Heart left ventricle (tissue), 13 donors: ENCODE data around the gene GPR84.

Experiments used
- POLR2A ChIP-seq, 2 donors: fragments of 450-650 bp; IDR thresholded peaks; one replicate each; pipeline ENCODE4 v1.6.1; 2017; ENCODE audit warnings: antibody characterized with exemption in 2 of 2, mild to moderate bottlenecking in 2 of 2, moderate library complexity in 2 of 2
- TF ChIP-seq, protein P1 (sequence below), 12 donors: fragments of 200-600 bp; sonication (generic) in 4 of 12; IDR thresholded peaks; one replicate each; pipeline versions ENCODE4 v1.5.0 to v1.8.0; 2018 to 2022; ENCODE audit warnings: antibody characterized with exemption in 12 of 12, mild to moderate bottlenecking in 5 of 12
- donor health status: ischemic (EF 13 %, LVEDD 7.1; RV severe dilation, severe dysfunction).
- donor health status: DM: no; HTN: yes; CAD: no.
- donor health status: DM: no; HTN: no; CAD: no.
- donor health status: ischemic (EF 25% LVEDD 6.9; RV normal size, moderate dysfunction).
- donor health status: ischemic (EF 25% LVEDD 5.7; RV mildly dilated, moderate dysfunction).
- donor health status: ischemic (EF 35%, LVEDD 5.7; RV mildly dilated, moderate dysfunction).
- donor health status: nonischemic (EF 11% LVEDD 7.7; RV severe dilation, severe dysfunction).
- donor health status: DM: yes; HTN: yes; CAD: no.
- donor health status: PGD.
- donor health status: ischemic (EF 29% LVEDD 5.4; RV normal size, mild dysfunction).
- donor health status: nonischemic (EF 23%, LVEDD 6.1; RV moderate dilation, normal function).

DNA sequence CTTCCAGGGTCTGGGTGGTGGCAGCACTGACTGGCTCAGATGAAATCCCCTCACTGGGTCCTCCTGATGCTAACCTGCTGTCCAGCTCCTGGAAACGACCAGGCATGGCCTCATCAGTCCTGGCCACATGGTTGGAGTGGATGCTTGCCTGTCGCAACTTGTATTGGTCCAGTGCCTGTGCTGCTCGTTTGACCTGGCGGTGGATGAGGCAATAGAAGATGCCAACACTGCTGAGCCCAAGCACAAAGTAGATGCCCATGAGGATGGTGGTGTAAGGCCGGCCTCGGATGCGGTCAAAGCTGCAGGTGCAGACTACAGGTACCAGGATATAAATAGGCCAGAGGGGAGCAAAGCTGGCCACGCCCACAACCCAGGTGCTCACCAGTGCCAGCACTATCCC lies 1.2 kb downstream of the GPR84 start:
- TF ChIP-seq, protein P1, sequence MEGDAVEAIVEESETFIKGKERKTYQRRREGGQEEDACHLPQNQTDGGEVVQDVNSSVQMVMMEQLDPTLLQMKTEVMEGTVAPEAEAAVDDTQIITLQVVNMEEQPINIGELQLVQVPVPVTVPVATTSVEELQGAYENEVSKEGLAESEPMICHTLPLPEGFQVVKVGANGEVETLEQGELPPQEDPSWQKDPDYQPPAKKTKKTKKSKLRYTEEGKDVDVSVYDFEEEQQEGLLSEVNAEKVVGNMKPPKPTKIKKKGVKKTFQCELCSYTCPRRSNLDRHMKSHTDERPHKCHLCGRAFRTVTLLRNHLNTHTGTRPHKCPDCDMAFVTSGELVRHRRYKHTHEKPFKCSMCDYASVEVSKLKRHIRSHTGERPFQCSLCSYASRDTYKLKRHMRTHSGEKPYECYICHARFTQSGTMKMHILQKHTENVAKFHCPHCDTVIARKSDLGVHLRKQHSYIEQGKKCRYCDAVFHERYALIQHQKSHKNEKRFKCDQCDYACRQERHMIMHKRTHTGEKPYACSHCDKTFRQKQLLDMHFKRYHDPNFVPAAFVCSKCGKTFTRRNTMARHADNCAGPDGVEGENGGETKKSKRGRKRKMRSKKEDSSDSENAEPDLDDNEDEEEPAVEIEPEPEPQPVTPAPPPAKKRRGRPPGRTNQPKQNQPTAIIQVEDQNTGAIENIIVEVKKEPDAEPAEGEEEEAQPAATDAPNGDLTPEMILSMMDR (IDR thresholded peaks at IDR 0.05): no peak
- TF ChIP-seq POLR2A (IDR thresholded peaks at IDR 0.05): no peak
